Osteoblast (primary cell): ENCODE data around the gene TM4SF1. TPM values are rescaled to one million over a fixed set of nuclear protein-coding genes. Genes with fewer than 3 reads are reported as not detected.

Experiments used
- DNase-seq: peaks from one replicate; pipeline ENCODE4 v3.0.0; 2011; ENCODE audit warnings: low spot score, mixed read lengths; ENCODE audit not compliant: insufficient read length; ENCODE audit errors: missing footprints
- H2AFZ ChIP-seq: 2 replicates; pipeline ENCODE4 v1.6.0; 2011; ENCODE audit warnings: mild to moderate bottlenecking, low read length
- H3K27ac ChIP-seq: 2 replicates; pipeline ENCODE4 v1.5.1; 2011; ENCODE audit warnings: mild to moderate bottlenecking, low read depth, low read length, moderate library complexity
- H3K27me3 ChIP-seq: 2 replicates; pipeline ENCODE4 v1.6.0; 2012; ENCODE audit warnings: mild to moderate bottlenecking, control low read depth, inconsistent platforms, low read length, moderate library complexity; ENCODE audit not compliant: insufficient read depth
- H3K36me3 ChIP-seq: 2 replicates; pipeline ENCODE4 v1.5.1; 2011; ENCODE audit warnings: mild to moderate bottlenecking, low read length, control low read depth, moderate library complexity; ENCODE audit not compliant: insufficient read depth
- H3K4me1 ChIP-seq: 2 replicates; pipeline ENCODE4 v1.5.1; 2011; ENCODE audit warnings: mild to moderate bottlenecking, low read length, control low read depth, moderate library complexity; ENCODE audit not compliant: insufficient read depth
- H3K4me2 ChIP-seq: 2 replicates; pipeline ENCODE4 v1.6.0; 2011; ENCODE audit warnings: mild to moderate bottlenecking, low read length; ENCODE audit not compliant: insufficient read depth
- H3K4me3 ChIP-seq: fragments of 200-600 bp; sonication (generic); 3 replicates; pipeline ENCODE4 v1.5.1; 2012; ENCODE audit warnings: mild to moderate bottlenecking, low read length, inconsistent platforms; ENCODE audit not compliant: insufficient read depth
- H3K79me2 ChIP-seq: 2 replicates; pipeline ENCODE4 v1.6.0; 2012; ENCODE audit warnings: mild to moderate bottlenecking, low read length, control low read depth, inconsistent platforms; ENCODE audit not compliant: insufficient read depth
- H3K9me3 ChIP-seq: 2 replicates; pipeline ENCODE4 v1.5.1; 2011; ENCODE audit warnings: low read depth, low read length, control low read depth
- H4K20me1 ChIP-seq: 2 replicates; pipeline ENCODE4 v1.6.0; 2012; ENCODE audit warnings: mild to moderate bottlenecking, low read length, control low read depth; ENCODE audit not compliant: insufficient read depth
- total RNA-seq: library from RNA; depleted of rRNA; stranded (reverse); fragments of >200 nt; gene quantifications from 2 replicates; pipeline ENCODE4 v1.2.3, GENCODE V29; 2012
- TF ChIP-seq, protein P1 (sequence below): IDR thresholded peaks from 2 replicates; pipeline ENCODE4 v1.5.1; 2011; ENCODE audit warnings: mild to moderate bottlenecking, low read depth, low read length, moderate library complexity; ENCODE audit errors: extremely low read depth

Gene TM4SF1
- total RNA-seq, 1 donor = 210 TPM

DNA sequence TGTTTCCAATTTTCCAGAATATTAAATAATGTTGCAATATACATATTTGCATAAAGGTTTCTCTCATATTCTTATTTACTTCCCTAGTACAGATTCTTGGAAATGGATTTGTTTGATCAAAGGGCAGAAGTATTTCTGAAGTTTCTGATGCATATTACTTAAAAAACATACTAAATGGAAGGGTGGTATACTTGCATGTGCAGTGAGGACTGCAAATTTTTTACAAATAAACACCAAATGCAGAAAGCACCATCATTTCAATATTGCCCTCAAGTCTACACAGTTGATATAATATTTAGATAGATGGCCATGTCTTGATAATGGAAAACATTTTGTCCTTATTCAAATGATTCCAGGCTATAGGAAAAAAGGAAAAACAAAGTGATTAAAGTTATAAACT lies 56.3 kb downstream of the TM4SF1 start:
- DNase-seq = no peak
- H2AFZ ChIP-seq = no peak overlapping the region

GRCh38 chr3:149319750-149320149 lies 57.7 kb downstream of the TM4SF1 start:
- Histone ChIP-seq H3K36me3 (no peaks in the 10 kb centered on the region), H2AFZ (no peak overlapping the region), H3K9me3 (no peaks in the 10 kb centered on the region), H3K4me1 (peaks cover 20% of the 10 kb centered on the region), H3K4me3 (no peak overlapping the region), H4K20me1 (no peaks in the 10 kb centered on the region), H3K27ac (no peak overlapping the region), H3K4me2 (no peak overlapping the region), H3K27me3 (no peaks in the 10 kb centered on the region), H3K79me2 (no peaks in the 10 kb centered on the region)
- no peak for DNase-seq
- TF ChIP-seq, protein P1, sequence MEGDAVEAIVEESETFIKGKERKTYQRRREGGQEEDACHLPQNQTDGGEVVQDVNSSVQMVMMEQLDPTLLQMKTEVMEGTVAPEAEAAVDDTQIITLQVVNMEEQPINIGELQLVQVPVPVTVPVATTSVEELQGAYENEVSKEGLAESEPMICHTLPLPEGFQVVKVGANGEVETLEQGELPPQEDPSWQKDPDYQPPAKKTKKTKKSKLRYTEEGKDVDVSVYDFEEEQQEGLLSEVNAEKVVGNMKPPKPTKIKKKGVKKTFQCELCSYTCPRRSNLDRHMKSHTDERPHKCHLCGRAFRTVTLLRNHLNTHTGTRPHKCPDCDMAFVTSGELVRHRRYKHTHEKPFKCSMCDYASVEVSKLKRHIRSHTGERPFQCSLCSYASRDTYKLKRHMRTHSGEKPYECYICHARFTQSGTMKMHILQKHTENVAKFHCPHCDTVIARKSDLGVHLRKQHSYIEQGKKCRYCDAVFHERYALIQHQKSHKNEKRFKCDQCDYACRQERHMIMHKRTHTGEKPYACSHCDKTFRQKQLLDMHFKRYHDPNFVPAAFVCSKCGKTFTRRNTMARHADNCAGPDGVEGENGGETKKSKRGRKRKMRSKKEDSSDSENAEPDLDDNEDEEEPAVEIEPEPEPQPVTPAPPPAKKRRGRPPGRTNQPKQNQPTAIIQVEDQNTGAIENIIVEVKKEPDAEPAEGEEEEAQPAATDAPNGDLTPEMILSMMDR = no peak

More for the DNA sequence above, 56.3 kb downstream of the TM4SF1 start:
- H3K4me2 ChIP-seq = no peak overlapping the region
- no peak overlapping the region for H3K27ac ChIP-seq
- TF ChIP-seq, protein P1 = no peak
- H4K20me1 ChIP-seq = no peaks in the 10 kb centered on the region
- peaks cover 8% of the 10 kb centered on the region for H3K4me1 ChIP-seq
- no peaks in the 10 kb centered on the region for H3K9me3 ChIP-seq
- no peaks in the 10 kb centered on the region for H3K27me3 ChIP-seq
- H3K4me3 ChIP-seq = no peak overlapping the region
- H3K36me3 ChIP-seq = no peaks in the 10 kb centered on the region
- H3K79me2 ChIP-seq = no peaks in the 10 kb centered on the region

Other genes starting within 250 kb of the TM4SF1 start
- gene HPS3, start 248.0 kb downstream of the TM4SF1 start, total RNA-seq = 38.4 and 49.8 TPM in 2 replicates
- 0.88 and 1.4 TPM in 2 replicates for gene CP, start 155.8 kb downstream of the TM4SF1 start, total RNA-seq
- gene TM4SF18, start 44.0 kb downstream of the TM4SF1 start, total RNA-seq = 0.29 TPM in 1 of 2 replicates, not detected in the other
- gene TM4SF4, start 97.0 kb upstream of the TM4SF1 start, total RNA-seq = under 0.01 TPM in 1 of 2 replicates, not detected in the other